SK-N-SH (cell line): Measurements from ENCODE around the gene CACNG3.

Source experiments
- CTCF ChIP-seq: fragments of 200-600 bp; sonication (generic); IDR thresholded peaks from 2 replicates; pipeline ENCODE4 v1.6.1; 2017; ENCODE audit warnings: antibody characterized with exemption, mild to moderate bottlenecking, moderate library complexity
- FOXM1 ChIP-seq: IDR thresholded peaks from 2 replicates; pipeline ENCODE4 v1.4.0; 2012; ENCODE audit warnings: low read depth, mild to moderate bottlenecking
- MAX ChIP-seq: IDR thresholded peaks from 2 replicates; pipeline ENCODE4 v1.4.0; 2012; ENCODE audit warnings: low read depth
- NFIC ChIP-seq: IDR thresholded peaks from 2 replicates; pipeline ENCODE4 v1.4.0; 2012; ENCODE audit warnings: borderline replicate concordance
- POLR2AphosphoS5 ChIP-seq: IDR thresholded peaks from 2 replicates; pipeline ENCODE4 v1.6.1; 2012; ENCODE audit warnings: low read depth, low read length
- RFX5 ChIP-seq: IDR thresholded peaks from 2 replicates; pipeline ENCODE4 v1.6.1; 2012; ENCODE audit warnings: mild to moderate bottlenecking, improper control_type of control experiment, low read length
- TAF1 ChIP-seq: IDR thresholded peaks from 2 replicates; pipeline ENCODE4 v1.6.1; 2012; ENCODE audit warnings: low read depth, mild to moderate bottlenecking, low read length, moderate library complexity, borderline replicate concordance

GRCh38 chr16:24291932-24292331, 35.8 kb downstream of the CACNG3 start:
- TF ChIP-seq RFX5 (no peak), MAX (no peak), POLR2AphosphoS5 (no peak), TAF1 (no peak), FOXM1 (no peak), CTCF (no peak), NFIC (no peak)
